ENCODE data around the gene ATG4C. TPM values are rescaled to one million over a fixed set of nuclear protein-coding genes. Genes with fewer than 3 reads are reported as not detected.

Gene ATG4C
- total and polyA plus RNA-seq, 8 donors = 12.7 to 21.3 (median 18.3) TPM

DNA sequence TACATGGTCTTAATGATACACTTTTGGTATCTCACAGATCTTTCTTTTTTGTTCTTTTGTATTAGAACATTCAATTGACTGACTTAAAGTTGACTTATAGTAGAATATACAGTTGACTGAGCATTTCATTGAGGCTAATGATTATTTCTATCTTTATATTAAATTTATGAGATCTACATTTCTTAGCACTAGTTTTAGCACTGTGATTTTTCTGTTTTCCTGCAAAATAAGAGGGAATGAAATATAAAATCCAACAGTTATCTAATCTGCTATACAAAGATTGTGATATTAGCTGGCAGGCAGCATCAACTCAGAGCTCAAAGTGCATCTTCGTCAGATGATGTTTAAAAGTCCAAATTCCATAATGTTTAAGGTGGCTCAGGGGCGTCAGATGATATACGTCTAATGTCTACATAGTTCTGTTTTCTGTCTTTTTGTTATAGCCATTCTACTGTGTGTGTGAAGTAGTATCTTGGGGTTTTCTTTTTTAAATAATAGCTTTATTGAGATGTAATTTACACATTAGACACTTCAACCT lies 85.4 kb downstream of the ATG4C start:
- no peak for ATAC-seq
- Histone ChIP-seq H3K9me3 (no peaks in the 10 kb centered on the region), H3K4me3 (no peak overlapping the region), H3K27ac (no peak overlapping the region), H3K4me1 (no peaks in the 10 kb centered on the region), H3K27me3 (peaks cover 0 to 35% of the 10 kb centered on the region in 2 donors), H3K36me3 (no peaks in the 10 kb centered on the region)
- intact Hi-C loops (cut with DNase I) = no loop called here
- TF ChIP-seq, protein P1, sequence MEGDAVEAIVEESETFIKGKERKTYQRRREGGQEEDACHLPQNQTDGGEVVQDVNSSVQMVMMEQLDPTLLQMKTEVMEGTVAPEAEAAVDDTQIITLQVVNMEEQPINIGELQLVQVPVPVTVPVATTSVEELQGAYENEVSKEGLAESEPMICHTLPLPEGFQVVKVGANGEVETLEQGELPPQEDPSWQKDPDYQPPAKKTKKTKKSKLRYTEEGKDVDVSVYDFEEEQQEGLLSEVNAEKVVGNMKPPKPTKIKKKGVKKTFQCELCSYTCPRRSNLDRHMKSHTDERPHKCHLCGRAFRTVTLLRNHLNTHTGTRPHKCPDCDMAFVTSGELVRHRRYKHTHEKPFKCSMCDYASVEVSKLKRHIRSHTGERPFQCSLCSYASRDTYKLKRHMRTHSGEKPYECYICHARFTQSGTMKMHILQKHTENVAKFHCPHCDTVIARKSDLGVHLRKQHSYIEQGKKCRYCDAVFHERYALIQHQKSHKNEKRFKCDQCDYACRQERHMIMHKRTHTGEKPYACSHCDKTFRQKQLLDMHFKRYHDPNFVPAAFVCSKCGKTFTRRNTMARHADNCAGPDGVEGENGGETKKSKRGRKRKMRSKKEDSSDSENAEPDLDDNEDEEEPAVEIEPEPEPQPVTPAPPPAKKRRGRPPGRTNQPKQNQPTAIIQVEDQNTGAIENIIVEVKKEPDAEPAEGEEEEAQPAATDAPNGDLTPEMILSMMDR (IDR thresholded peaks at IDR 0.05) = no peak
- DNase-seq = no peak

DNA sequence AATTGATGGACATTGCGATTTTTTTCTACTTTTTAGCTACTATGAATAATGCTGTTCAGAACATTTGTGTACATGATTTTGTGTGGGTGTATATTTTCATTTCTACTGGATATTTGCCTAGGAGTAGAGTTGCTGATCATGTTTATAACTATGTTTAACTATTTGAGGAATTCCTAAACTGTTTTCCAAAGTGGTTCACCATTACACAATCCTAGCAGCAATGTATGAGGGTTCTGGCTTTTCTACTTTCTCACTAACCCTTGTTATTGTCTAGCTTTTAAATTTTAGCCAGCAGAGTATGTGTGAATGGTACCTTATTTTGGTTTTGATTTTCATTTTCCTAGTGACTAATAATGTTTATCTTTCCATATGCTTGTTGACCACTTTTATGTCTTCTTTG lies 86.2 kb downstream of the ATG4C start:
- Histone ChIP-seq H3K4me3 (no peak overlapping the region), H3K4me1 (no peaks in the 10 kb centered on the region), H3K36me3 (no peaks in the 10 kb centered on the region), H3K27me3 (peaks cover 0 to 42% of the 10 kb centered on the region in 2 donors), H3K9me3 (no peaks in the 10 kb centered on the region), H3K27ac (no peak overlapping the region)
- TF ChIP-seq, protein P1 (IDR thresholded peaks at IDR 0.05) = no peak
- DNase-seq = no peak
- intact Hi-C loops (cut with DNase I) = no loop called here
- ATAC-seq = no peak

DNA sequence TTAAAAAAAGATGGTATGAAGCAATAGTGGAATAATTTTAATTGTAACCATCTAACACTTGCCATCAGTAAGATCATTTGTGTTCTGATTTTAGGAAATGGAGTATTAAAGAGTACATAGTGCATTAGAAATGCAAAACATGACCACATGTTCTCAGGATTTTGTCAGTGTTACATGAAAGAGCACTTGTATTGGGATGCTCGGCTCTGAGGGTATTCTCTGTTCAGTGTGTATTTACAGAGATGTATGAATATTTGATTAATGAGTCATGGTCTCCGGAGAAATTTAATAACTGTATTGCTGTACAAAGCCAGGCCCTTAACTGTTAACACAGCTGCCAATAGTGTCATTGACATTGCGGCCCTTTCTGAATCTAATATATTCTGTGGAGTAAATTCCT lies 91.7 kb downstream of the ATG4C start:
- DNase-seq (no peak), ATAC-seq (no peak)
- H3K4me1 ChIP-seq = no peaks in the 10 kb centered on the region
- H3K4me3 ChIP-seq = no peak overlapping the region
- H3K27me3 ChIP-seq = peaks cover 0 to 38% of the 10 kb centered on the region in 2 donors
- H3K36me3 ChIP-seq = no peaks in the 10 kb centered on the region
- intact Hi-C loops (cut with DNase I) = no loop called here
- no peak overlapping the region for H3K27ac ChIP-seq
- peaks cover 0 to 6% of the 10 kb centered on the region in 2 donors for H3K9me3 ChIP-seq
- TF ChIP-seq, protein P1 (IDR thresholded peaks at IDR 0.05) = no peak

DNA sequence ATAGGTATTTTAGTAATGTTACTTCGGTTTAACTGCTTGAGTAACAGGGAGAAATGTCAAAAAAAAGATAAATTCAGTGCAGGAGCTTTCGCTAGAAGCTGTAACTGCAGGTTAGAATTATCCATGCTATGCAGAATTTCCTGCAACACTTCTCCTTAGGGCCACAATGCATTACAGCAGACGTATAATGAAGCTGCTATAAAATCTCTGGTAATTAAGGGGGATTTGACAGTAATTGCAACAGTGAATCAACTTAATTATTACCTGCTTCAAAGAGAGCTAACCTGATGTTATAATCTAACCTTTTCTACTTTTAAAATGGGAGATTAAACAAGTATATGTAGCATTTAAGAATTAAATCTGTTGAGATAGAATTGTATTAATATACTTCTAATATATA lies 92.6 kb downstream of the ATG4C start:
- peaks cover 0 to 6% of the 10 kb centered on the region in 2 donors for H3K9me3 ChIP-seq
- no peaks in the 10 kb centered on the region for H3K4me1 ChIP-seq
- ATAC-seq (no peak), DNase-seq (no peak)
- peaks cover 0 to 29% of the 10 kb centered on the region in 2 donors for H3K27me3 ChIP-seq
- H3K4me3 ChIP-seq = no peak overlapping the region
- H3K36me3 ChIP-seq = no peaks in the 10 kb centered on the region
- no peak overlapping the region for H3K27ac ChIP-seq
- intact Hi-C loops (cut with DNase I) = no loop called here
- TF ChIP-seq, protein P1 (IDR thresholded peaks at IDR 0.05) = no peak

DNA sequence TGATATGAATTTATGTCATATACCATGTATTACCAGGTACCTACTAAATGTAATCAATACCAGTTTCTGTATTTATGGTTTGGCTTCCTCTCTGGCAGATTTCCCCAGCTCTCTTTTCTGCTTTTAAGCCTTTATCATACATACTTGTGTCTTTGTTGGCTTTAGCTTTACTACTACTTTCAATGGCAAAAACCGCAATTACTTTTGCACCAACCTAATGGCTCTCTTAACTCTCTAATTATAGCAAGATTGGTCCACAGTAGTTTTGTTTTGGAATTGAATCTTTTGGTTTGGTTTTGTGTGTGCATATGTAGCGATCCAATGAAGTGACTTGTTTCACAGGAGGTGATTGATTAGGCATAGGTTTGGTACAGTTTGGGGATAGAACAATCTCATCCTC lies 93.6 kb downstream of the ATG4C start:
- TF ChIP-seq, protein P1 (IDR thresholded peaks at IDR 0.05) = no peak
- ATAC-seq = no peak
- Histone ChIP-seq H3K9me3 (peaks cover 0 to 6% of the 10 kb centered on the region in 2 donors), H3K27me3 (peaks cover 0 to 19% of the 10 kb centered on the region in 2 donors), H3K4me3 (no peak overlapping the region), H3K27ac (no peak overlapping the region), H3K4me1 (no peaks in the 10 kb centered on the region), H3K36me3 (no peaks in the 10 kb centered on the region)
- DNase-seq = no peak
- intact Hi-C loops (cut with DNase I) = no loop called here
